Measurements from ENCODE around the gene SYVN1.
A peak's percentile ranks its signal among the peaks of the same experiment; 100 is the strongest.
"Not testable (repeated sequence)": the region's sequence is repeated elsewhere in the genome, so short reads cannot be mapped to it uniquely, and the experiment has no call there.

Gene SYVN1

DNA sequence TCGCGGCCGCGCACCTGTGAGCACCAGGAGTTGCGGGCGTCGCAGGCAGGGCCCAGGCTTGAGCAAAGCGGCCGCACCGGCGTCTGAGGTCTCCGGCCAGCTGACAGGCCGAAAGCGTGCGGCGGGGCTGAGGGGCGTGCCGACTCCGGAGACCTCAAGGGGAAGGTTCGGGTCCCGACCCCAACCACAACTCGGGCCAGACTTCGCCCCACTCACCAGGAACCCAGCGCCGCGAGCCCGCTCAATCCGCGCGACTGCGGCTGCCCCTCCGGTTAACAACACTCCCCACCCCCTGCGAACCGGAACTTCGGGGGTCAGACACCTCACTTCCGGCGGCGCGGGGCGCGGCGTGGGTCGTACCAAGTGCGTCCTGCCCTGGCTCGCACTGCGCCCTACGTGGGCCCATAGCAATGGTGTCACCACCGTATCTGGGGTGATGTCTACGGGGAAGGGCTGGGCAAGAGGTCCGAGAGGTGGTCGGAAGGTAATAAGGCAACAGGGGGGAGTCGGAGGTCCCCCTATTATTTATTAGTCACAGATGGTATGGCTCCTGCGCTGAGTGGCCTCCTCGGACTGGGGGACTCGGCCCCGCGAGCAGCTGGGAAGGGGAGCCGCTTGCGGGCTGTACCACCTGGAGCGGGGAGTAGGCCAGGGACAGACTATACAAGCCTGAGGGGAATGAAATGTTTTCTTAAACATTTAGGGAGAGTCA, at the start of gene SYVN1:
SYVN1 (minus strand) TSS at position 280 of the 712 bp plus-strand sequence. CDS start 918 bp downstream, outside the sequence.
- peak; percentile 96 for DNase-seq

DNA sequence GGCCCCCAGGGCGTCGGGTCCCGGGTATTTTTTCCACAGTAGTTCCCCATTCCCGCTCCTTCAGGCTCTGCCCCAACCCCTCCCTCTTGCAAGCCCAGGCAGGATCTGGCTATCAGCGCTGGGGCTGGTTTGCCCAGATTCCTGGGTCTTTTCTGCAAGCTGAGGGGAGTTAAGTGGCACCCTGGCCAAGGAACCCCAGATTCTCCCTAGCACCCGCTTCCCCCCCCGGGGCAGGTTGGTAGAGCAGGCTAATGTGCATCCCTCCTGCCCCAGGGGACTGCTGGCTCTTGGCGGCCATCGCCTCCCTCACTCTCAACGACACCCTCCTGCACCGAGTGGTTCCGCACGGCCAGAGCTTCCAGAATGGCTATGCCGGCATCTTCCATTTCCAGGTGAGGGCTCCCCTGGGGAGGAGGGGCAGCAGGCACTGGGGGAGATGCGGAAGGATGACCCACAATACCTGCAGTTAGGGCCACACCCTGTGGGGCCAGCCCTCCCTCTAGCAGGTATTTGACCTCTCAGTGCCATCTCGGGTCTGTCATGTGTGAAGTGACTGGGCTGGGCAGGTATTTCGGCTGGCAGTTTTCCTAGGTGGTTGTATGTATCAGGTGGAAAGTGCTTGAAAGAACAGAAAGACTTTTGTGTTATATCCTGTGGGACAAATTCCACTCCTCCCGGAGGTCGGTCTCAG, 49.0 kb upstream of the SYVN1 start:
- no peak for DNase-seq

- DNase-seq: no peak
Measured at GRCh38 chr11:65182258-65183170, 48.2 kb upstream of the SYVN1 start.

GRCh38 chr11:65181569-65182257, 47.4 kb upstream of the SYVN1 start, which contains the start of gene CAPN1:
TSS of gene CAPN1 (plus strand) at chr11:65181928. CDS start at chr11:65182702, 774 bp downstream.
- peak; percentile 37 for DNase-seq

DNA sequence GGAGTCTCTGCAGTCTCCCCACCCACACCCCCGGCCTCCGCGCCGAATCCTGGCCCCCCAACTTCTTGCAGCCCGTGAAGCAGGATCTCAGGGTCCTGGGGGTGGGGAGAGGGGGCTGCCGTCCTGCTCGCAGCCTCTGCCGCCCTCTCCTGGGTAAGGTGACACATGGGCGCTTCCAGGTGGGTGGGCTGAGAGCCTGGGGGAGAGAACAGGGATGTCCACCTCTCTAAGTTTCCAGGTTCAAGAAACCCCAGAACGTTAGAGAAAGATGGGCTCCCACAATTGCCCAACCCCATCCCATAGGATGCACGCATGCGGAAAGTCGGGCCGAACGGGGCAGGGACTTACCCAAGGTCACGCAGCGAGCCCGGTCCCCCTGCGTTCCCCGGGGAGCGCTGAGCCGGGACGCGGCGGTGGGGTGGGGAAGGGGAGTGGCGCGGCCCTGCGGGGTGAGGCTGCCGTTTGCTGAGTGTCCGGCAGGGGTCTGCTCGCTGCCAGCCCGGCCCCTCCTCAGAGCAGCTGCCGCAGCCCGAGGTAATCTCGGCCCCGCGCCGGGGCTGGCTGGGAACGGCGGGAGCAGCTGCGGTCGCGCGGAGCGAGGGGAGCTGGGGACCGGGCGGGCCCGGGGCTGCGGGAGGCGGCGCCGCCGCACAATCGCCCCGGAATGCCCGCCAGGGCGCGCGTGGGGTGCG, 46.7 kb upstream of the SYVN1 start:
- peak; percentile 34 for DNase-seq

GRCh38 chr11:65174571-65175010, 40.3 kb upstream of the SYVN1 start:
- not testable (repeated sequence) for DNase-seq

DNA sequence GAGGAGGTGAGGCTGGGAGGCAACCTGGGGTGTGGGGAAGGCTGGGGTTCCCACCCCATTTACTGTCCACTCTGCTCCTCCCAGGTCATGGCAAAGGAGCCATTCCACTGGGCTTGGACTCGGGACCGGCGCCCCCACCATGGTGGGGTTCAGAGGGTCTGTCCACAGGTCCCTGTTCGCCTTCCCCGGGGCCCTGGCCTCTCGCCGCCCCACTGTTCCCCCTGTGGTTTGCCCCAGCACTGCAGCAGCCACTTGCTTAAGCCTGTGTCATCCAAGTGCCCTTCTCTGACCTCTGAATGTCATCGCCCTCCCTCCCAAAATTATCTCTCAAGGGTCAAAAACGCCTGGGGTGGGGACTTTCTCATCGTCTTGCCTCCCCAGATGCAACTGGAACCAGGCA, 38.3 kb upstream of the SYVN1 start:
- DNase-seq: no peak

- no peak for DNase-seq
Measured at GRCh38 chr11:65170058-65170534, 35.8 kb upstream of the SYVN1 start, which contains the start of gene SPDYC. TSS of gene SPDYC (plus strand) at chr11:65170233. CDS start at chr11:65171358, 1,125 bp downstream.

- no peak for DNase-seq
Measured at GRCh38 chr11:65169164-65169641, 34.9 kb upstream of the SYVN1 start.

- no peak for DNase-seq
Measured at GRCh38 chr11:65167656-65168055, 33.3 kb upstream of the SYVN1 start.

GRCh38 chr11:65166893-65167292, 32.6 kb upstream of the SYVN1 start:
- no peak for DNase-seq

DNA sequence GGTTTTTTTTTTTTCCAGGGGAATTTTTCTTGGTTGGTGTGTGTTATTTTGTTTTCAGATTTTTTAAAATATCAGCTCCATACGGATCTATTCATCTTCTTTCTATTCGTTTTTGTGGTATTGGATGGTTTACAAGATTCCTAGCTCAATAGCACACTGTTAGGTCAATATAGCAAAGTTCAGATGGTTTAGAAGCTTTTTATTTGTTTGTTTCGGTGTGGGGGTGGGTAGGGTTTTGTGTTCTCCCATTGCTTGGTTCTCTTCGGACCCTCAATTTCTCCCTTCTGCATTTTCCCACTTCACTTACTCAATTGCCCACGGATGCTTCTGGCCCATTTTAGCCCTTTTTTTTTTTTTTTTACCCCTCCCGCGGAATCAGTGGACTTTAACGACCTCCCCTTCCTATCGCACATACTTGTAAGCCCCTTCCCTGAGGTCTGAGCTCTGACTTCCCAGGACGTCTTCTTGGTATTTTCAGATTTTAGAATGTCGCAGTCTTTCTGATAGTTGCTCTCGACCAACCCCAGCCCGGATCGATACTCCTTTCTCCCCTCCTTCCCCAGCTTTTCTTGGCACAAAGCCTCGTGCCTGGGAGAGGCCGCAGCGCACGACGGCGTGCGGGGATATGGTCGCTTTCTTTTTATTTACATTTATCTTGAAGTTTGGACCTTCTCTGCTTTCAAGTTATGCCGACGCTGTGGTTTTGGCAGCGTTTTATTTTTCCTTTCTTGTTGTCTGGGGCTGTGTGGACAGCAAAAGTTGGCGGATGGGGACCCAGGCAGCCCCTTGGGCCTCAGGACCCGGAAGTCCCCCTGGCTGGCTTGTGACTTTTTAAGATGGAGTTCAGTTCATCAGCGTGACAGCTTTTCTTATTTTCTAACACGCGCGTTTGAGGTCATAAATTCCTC, 31.3 kb upstream of the SYVN1 start:
- DNase-seq: no peak

DNA sequence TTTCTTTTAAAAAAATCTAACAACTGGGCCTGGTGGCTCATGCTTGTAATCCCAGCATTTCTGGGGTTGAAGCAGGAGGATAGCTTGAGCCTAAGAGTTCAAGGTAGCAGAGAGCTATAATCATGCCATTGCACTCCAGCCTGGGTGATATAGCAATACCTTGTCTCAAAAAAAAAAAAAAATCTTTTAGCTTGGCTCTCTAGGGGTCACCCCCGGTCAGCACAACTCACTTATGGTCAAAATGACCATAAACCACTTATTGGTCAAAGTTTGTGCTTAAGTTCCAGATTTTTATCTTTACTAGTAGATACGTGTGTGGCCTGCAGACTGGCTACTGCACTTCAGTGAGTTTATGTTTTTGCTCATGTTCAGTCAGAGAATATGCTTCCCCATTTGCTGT, 29.4 kb upstream of the SYVN1 start:
- no peak for DNase-seq

GRCh38 chr11:65160643-65161042, 26.3 kb upstream of the SYVN1 start:
- no peak for DNase-seq

DNA sequence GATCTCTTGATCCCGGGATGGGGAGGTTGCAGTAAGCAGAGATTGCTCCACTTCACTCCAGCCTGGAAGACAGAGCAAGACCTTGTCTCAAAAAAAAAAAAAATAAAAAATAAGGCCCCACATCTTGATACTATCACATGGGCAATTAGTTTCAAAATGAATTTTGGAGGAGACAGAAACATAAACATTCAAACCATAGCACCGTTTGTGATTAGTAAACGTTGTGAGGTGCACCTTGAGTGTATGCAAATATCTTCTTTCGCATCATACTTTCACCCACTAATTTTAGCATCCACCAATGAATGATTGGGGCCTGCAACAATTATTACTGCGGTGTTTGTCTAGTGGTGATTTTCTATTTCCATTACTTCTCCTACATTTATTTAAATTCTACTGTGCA, 24.7 kb upstream of the SYVN1 start:
- no peak for DNase-seq

DNA sequence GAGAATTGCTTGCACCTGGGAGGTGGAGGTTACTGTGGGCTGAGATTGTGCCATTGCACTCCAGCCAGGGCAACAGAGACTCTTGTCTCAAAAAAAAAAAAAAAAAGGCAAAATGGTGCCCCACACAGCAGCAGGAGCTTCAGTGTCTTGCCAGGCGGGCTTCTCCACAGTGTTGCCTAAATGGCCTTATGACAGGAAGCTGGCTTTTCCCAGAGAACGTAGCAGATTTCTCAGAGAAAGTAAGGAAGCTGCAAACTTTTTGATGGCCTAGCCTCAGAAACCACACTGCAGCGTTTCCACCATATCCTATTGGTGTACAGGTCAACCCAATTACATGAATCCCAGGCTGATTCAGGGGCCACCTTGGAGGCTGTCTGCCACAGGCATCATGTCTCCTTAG, 23.0 kb upstream of the SYVN1 start:
- no peak for DNase-seq

DNA sequence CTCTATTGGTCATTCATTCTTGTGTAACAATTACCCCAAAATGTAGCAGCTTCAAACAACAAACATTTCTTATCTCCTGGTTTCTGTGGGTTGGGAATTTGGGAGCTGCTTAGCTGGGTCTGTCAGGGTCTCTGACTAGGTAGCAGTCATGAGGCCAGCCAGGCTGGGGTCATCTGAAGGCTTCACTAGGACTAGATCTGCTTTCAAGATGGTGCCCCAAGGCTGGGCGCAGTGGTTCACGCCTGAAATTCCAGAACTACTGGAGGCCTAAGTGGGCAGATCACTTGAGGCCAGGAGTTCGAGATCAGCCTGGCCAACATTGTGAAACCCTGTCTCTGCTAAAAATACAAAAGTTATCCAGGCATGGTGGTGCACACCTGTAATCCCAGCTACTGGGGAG, 22.6 kb upstream of the SYVN1 start:
- DNase-seq: no peak

- no peak for DNase-seq
Measured at GRCh38 chr11:65156256-65156655, 21.9 kb upstream of the SYVN1 start.

GRCh38 chr11:65152122-65152521, 17.8 kb upstream of the SYVN1 start:
- DNase-seq: no peak

DNA sequence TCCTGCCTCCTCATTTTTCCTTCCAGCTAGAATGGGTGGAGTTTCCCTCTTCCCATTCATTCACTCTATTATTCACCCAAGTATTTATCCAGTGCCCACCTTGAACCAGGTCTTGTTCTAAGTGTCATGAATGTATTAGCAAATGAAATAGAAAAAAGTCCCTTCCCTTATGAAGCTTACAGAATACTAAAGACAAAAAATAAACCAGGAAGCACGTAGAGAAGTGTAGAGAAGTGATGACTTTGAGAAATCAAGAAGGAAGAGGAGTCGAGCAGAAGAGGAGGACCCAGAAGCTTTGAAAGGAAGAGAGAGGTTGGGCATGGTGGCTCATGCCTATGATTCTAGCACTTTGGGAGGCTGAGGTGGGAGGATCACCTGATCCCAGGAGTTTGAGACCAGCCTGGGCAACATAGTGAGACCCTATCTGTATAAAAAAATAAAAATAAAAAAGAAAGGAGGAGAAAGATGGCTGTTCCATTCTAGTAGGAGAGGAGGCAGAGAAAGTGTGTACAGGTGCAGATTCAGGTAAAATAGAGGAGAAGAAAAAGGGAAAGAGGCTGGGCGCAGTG, 17.1 kb upstream of the SYVN1 start:
- no peak for DNase-seq

Data from SHP77 treated with DMSO at 0.1 percent for 48 hours (cell line).